ENCODE results near the gene MRPL40.

- TF ChIP-seq CTCF (conservative IDR thresholded peaks at IDR 0.05; ENCODE audit: low read depth in 2 of 2), result no peak
- TF ChIP-seq EZH2phosphoT487 (IDR thresholded peaks at IDR 0.05; ENCODE audit: unreplicated experiment), result no peak
- no peak for TF ChIP-seq REST (IDR thresholded peaks at IDR 0.05; ENCODE audit: unreplicated experiment)
- no peak for TF ChIP-seq EZH2 (IDR thresholded peaks at IDR 0.05; ENCODE audit: low read depth, unreplicated experiment)
- no peak for TF ChIP-seq JUNB (IDR thresholded peaks at IDR 0.05; ENCODE audit: unreplicated experiment)
- TF ChIP-seq CREB1 (CRISPR knock-in tag; IDR thresholded peaks at IDR 0.05; ENCODE audit: low read depth), result no peak
- no peak for TF ChIP-seq POLR2AphosphoS5 (IDR thresholded peaks at IDR 0.05; ENCODE audit: low read depth)
- no peak for TF ChIP-seq STAT1 (IDR thresholded peaks at IDR 0.05; ENCODE audit: unreplicated experiment)
- TF ChIP-seq NANOG (IDR thresholded peaks at IDR 0.05; ENCODE audit: borderline replicate concordance), result no peak
- no peak for TF ChIP-seq ZNF462 (CRISPR knock-in tag; IDR thresholded peaks at IDR 0.05)
Measured at GRCh38 chr22:19464546-19464945, 32.2 kb downstream of the MRPL40 start.

Data from GM23338 (cell line).